Suprapubic skin (tissue), 3 donors: ENCODE measurements around the gene ARHGAP4.

Experiments
- CTCF ChIP-seq, 2 donors: fragments of 200-600 bp in 1 of 2; fragments of 450-650 bp in 1 of 2; sonication (generic) in 1 of 2; IDR thresholded peaks; one replicate each; pipeline ENCODE4 v1.5.1; 2016 to 2019; ENCODE audit warnings: antibody characterized with exemption in 2 of 2, mild to moderate bottlenecking in 1 of 2, moderate library complexity in 1 of 2
- POLR2A ChIP-seq, 2 donors: fragments of 450-650 bp; IDR thresholded peaks; one replicate each; pipeline ENCODE4 v1.6.1; 2017; ENCODE audit warnings: antibody characterized with exemption in 2 of 2, mild to moderate bottlenecking in 2 of 2, moderate library complexity in 2 of 2

DNA sequence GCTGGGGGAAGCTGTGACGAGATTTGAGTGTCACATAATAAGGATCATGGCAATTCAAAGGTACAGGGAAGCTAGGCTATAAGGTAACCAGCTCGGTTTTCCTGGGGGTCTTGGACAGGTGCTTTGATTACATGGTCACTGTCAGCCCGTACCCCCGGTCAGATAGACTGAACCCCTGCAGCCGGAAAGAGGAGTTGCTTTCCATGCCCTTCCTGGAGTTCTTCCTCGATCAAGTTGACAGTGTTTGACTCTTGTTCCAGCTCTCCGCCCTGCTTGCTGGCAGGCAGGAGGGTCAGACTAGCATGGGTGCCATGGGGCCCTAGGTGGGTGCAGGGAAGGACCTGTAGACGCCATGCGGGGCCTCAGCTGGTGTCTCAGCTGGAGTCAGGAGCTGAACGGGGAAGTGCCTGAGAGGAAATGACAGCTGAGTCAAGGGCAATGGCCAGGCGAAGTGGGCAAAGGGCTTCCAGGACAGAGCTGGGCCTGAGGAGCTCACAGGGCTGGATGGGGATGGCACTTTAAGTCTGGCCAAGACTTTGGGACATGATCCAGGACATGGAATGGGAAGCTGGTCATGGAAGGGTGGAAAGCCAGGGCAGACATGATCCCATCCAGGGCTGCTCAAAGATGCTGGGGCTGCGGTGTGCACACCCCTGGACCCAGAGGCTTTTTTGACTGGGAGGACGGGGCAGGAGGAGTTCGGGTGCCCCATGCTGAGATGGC, 48.1 kb upstream of the ARHGAP4 start:
- no peak for TF ChIP-seq POLR2A (IDR thresholded peaks at IDR 0.05)
- TF ChIP-seq CTCF (IDR thresholded peaks at IDR 0.05), result no peak
